ENCODE data around the gene SCGB3A1.

Gene SCGB3A1

DNA sequence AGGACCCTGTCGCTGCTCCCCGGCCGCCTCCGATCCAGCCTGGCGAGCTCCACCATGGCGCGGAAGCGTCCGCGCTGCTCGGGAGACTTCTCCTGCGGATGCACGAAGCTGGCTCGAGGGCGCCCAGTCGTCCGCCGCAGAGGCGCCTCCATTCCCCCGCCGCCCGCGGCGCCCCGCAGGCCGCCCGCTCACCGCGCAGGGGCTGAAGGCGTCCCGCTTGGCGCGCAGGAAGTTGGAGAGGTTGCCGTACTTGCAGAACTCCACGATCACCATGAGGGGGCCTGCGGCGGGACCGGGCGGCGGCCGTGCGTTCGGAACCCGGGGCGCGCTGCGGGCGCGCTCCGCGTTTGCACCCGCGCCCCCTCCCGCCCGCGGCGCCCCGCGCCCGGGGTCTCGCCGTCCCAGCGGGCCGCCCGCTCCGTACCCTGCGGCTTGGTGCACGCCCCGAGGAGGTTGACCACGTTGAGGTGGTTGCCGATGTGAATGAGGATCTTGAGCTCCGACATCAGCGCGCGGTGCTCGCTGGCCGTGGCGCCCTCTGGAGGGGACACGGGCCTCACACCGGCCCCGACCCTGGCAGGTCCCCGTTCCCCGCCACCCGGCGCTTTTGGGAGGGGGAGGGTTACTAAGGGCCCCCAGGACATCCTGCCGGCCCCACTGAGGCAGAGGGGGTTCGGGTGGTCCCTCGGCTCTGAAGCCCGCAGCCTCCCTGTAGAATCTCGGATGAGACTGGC, 27.7 kb upstream of the SCGB3A1 start:
- no peak overlapping the region for H3K27ac Mint-ChIP-seq
- H3K4me1 Mint-ChIP-seq (ENCODE audit: low read depth): no peaks in the 10 kb centered on the region
- peak overlapping the region; percentile 7 for H3K4me3 Mint-ChIP-seq
- no peaks in the 10 kb centered on the region for H3K36me3 Mint-ChIP-seq (ENCODE audit: low read depth)
- peaks cover 3% of the 10 kb centered on the region for H3K27me3 Mint-ChIP-seq (ENCODE audit: low read depth)
- no peaks in the 10 kb centered on the region for H3K9me3 Mint-ChIP-seq

DNA sequence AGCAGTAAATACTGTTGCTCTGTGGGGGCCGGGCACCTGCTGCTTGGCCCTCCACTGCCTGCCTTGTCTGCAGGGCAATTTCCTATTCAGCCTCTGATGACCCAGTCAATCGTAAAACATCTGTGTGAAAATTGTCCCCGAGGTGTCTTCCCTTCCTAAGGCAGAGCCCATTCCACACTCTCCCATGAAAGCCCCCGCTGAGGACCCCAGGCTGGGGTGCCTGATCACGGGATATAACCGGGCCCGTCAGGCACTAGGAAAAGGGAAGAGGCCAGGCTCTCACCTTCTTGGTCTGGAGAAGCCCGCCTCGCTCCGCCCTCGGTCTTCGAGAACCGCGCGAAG, 27.2 kb upstream of the SCGB3A1 start:
- H3K4me3 Mint-ChIP-seq: peak overlapping the region; percentile 7
- no peaks in the 10 kb centered on the region for H3K9me3 Mint-ChIP-seq
- H3K4me1 Mint-ChIP-seq (ENCODE audit: low read depth): no peaks in the 10 kb centered on the region
- H3K36me3 Mint-ChIP-seq (ENCODE audit: low read depth): no peaks in the 10 kb centered on the region
- H3K27me3 Mint-ChIP-seq (ENCODE audit: low read depth): peaks cover 3% of the 10 kb centered on the region
- peak overlapping the region; percentile 36 for H3K27ac Mint-ChIP-seq

DNA sequence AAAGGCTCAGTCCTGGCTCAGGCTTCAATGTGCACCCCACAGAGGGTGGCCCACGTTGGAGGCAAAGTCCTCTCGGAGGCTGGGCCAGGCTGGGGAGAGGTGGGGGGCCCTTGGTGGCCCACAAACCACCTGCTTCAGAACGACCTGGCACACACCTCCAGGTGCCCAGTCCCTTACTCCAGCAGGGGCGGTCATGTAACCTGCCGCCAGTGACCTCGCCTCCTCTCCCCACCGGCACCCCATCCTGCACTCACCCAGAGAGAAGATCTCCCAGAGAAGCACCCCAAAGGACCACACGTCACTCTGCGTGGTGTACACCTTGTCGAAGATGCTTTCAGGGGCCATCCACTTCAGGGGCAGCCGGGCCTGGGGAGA, 22.5 kb upstream of the SCGB3A1 start:
- H3K9me3 Mint-ChIP-seq: no peaks in the 10 kb centered on the region
- H3K27ac Mint-ChIP-seq: no peak overlapping the region
- H3K4me3 Mint-ChIP-seq: no peak overlapping the region
- H3K27me3 Mint-ChIP-seq (ENCODE audit: low read depth): peaks cover 3% of the 10 kb centered on the region
- no peaks in the 10 kb centered on the region for H3K36me3 Mint-ChIP-seq (ENCODE audit: low read depth)
- no peaks in the 10 kb centered on the region for H3K4me1 Mint-ChIP-seq (ENCODE audit: low read depth)

DNA sequence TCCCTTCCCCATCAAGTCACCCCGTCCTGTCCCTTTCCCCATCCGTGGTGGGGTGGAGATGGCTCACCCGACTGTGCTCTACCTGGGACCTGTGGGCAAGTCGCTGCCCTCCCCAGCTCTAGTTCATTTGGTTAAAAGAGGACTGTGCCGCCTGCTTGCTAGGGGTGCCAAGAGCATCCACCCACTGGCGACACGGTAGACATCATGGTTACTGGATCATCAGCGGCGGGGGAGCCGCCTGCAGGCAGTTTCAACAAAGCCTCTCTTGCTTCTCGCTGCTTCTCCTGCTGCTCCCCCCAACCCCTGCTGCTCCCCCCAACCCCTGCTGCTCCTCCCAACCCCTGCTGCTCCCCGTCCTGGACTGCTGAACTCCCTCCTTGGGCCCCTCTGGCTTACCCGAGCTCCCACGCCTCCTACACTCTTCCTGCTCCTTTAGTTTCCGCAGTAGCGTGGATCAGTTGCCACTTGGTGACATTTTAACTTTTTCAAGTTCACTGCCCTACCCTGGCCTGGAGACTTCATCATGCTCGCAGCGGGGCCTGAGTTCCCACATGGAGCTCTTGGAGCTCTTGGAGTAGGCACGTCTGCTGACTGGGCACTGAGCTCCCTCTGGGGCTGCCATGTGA, 22.0 kb upstream of the SCGB3A1 start:
- H3K27ac Mint-ChIP-seq: peak overlapping the region; percentile 49
- H3K4me1 Mint-ChIP-seq (ENCODE audit: low read depth): no peaks in the 10 kb centered on the region
- H3K27me3 Mint-ChIP-seq (ENCODE audit: low read depth): peaks cover under 1% of the 10 kb centered on the region
- no peaks in the 10 kb centered on the region for H3K9me3 Mint-ChIP-seq
- no peaks in the 10 kb centered on the region for H3K36me3 Mint-ChIP-seq (ENCODE audit: low read depth)
- no peak overlapping the region for H3K4me3 Mint-ChIP-seq

DNA sequence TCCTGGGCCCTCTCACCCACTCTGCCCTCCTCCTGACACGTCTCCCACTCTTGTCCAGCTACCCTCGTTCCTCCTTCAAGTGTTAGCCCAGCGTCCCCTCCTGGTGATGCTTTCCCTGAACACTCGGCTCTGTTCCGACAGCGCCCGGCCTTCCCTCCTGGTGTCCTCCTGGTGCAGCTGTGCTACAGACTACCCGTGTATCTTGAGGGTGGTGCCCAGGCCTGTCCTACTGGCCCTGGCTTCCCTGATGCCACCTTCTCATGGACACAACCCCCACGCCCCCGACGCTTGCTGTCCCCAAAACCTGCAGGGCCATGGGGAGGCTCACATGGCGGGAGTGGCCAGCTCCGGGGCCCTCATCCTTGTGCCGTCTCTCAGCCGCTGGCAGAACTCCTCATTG, 21.4 kb upstream of the SCGB3A1 start:
- Mint-ChIP-seq H3K4me1 (ENCODE audit: low read depth) (peaks cover 1% of the 10 kb centered on the region), H3K27me3 (ENCODE audit: low read depth) (no peaks in the 10 kb centered on the region), H3K4me3 (no peak overlapping the region), H3K27ac (no peak overlapping the region), H3K9me3 (no peaks in the 10 kb centered on the region), H3K36me3 (ENCODE audit: low read depth) (no peaks in the 10 kb centered on the region)

DNA sequence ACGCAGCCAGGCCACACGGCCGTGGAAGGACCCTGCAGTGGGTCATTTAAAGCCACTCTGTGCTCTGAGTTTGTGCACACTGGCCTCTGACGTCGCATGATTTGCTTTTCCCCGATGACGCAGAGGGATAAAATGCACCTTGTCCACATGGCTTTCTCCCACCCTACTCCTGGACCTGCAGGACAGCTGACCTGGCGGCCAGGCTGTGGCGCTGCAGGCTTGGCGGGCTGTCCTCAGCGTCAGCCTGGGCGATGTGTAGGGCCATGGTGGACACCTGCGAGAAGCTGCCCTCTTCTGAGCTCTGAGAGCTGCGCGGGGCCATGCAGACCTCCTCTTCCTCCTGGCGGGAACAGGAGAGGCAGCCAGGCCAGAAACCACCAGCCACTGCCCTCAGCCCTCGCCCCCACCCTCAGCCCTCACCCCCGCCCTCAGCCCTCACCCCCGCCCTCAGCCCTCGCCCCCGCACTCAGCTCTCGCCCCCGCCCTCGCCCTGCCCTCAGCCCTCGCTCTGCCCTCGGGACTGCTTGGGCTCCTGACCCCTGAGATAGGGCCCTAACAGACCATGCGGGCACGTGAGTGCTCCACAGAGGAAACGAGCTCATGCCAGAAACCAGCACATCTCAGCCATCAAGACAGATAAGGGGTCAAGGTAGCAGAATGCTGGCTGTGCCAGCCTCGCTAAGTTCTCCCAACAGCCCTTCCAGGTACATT, 20.0 kb upstream of the SCGB3A1 start:
- Mint-ChIP-seq H3K4me1 (ENCODE audit: low read depth) (peaks cover 1% of the 10 kb centered on the region), H3K27ac (no peak overlapping the region), H3K9me3 (no peaks in the 10 kb centered on the region), H3K4me3 (no peak overlapping the region), H3K36me3 (ENCODE audit: low read depth) (no peaks in the 10 kb centered on the region), H3K27me3 (ENCODE audit: low read depth) (no peaks in the 10 kb centered on the region)

DNA sequence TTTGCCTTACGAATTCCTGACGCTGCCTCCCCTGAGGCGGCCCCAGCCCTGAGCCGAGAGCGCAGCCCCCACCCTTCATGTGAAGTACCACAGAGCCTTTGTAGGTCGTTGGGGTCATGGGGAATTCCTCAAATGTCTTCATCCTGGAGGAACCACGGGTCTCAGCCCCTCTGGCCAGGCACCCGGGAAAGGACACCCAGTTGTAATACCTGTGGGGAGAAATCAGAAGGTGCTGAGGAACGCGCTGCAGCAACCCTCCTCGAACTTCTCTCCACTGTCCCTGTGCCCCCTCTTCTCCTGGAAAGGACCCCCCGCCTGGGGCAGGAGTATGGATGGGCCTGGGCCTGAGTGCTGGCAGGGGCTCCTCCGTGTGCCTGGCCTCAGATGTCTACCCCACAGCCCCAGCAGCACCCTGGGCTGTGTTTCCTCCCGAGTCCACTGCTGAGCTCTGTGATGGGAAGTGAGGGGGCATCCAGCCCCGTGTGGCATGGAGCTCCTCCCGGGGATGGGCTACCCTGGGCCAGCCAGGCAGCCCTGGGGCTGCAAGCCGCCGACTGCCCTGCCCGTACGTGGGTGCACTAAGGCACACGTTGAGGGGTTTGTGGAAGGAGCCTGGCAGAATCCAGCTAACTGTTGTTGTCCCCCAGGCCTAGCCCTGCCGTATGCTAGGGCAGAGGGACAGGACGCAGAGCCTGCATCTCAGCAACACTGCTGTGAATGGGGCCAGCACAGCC, 18.7 kb upstream of the SCGB3A1 start:
- H3K36me3 Mint-ChIP-seq (ENCODE audit: low read depth): no peaks in the 10 kb centered on the region
- H3K4me3 Mint-ChIP-seq: no peak overlapping the region
- H3K4me1 Mint-ChIP-seq (ENCODE audit: low read depth): peaks cover 1% of the 10 kb centered on the region
- H3K27ac Mint-ChIP-seq: no peak overlapping the region
- no peaks in the 10 kb centered on the region for H3K27me3 Mint-ChIP-seq (ENCODE audit: low read depth)
- H3K9me3 Mint-ChIP-seq: no peaks in the 10 kb centered on the region

DNA sequence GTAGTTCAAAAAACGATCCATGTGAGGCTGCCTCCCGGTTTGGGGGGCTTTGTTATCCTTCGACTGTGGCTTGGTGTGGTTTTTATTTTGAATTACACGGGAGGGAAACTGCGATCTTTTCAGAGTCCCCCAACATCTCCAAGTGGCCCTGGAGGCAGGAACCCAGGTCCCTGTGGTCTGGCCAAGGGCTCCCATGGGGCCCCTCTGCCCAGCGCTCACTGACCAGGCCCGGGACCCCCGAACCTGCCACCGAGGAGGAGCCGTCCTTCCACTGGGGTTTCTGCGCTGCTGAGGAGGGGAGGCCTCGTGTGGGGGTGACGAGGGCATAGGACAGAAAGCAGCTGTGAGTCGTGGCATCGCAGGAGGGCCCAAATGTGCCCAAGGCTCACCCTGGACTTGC, 18.1 kb upstream of the SCGB3A1 start:
- Mint-ChIP-seq H3K9me3 (no peaks in the 10 kb centered on the region), H3K36me3 (ENCODE audit: low read depth) (no peaks in the 10 kb centered on the region)

DNA sequence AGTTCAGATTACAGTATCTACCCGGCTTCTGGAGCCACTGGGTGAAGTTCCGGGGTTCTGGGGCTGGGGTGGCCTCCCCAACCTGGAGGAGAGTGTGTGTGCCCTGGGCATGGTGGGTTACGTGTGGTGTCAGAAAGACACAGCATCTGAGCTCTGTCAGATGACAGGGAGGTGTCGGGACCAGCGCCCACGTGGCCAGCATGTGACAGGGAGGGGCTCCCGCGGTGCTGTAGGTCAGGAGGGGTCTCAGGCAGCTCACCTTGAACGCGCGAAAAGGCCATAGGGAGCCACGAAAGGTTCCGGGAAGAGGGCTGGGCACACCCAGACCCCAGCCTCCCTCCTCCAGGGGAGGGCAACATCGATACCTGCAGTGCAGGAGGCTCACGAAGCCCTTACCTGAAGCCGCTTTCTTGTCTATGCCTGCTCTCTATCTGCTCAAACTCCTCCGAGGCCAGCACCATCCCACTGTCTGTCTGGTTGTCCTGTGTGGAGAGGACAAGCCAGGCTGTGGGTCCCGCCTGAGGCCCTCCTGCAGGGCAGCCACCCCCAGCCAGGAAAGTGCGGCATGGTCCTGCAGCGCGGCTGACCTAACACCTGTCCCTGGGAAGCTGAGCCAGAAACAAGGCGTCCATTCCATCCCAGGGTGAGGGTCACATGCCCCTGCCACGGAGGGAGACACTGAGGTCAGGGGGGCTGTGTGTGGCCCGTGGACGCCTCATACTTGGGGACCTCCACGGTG, 17.4 kb upstream of the SCGB3A1 start:
- Mint-ChIP-seq H3K36me3 (ENCODE audit: low read depth) (no peaks in the 10 kb centered on the region), H3K27ac (no peak overlapping the region), H3K27me3 (ENCODE audit: low read depth) (no peaks in the 10 kb centered on the region), H3K9me3 (no peaks in the 10 kb centered on the region), H3K4me3 (no peak overlapping the region), H3K4me1 (ENCODE audit: low read depth) (peaks cover 1% of the 10 kb centered on the region)

More for the DNA sequence above, 18.1 kb upstream of the SCGB3A1 start:
- Mint-ChIP-seq H3K27ac (no peak overlapping the region), H3K4me1 (ENCODE audit: low read depth) (peaks cover 1% of the 10 kb centered on the region), H3K4me3 (no peak overlapping the region), H3K27me3 (ENCODE audit: low read depth) (no peaks in the 10 kb centered on the region)

DNA sequence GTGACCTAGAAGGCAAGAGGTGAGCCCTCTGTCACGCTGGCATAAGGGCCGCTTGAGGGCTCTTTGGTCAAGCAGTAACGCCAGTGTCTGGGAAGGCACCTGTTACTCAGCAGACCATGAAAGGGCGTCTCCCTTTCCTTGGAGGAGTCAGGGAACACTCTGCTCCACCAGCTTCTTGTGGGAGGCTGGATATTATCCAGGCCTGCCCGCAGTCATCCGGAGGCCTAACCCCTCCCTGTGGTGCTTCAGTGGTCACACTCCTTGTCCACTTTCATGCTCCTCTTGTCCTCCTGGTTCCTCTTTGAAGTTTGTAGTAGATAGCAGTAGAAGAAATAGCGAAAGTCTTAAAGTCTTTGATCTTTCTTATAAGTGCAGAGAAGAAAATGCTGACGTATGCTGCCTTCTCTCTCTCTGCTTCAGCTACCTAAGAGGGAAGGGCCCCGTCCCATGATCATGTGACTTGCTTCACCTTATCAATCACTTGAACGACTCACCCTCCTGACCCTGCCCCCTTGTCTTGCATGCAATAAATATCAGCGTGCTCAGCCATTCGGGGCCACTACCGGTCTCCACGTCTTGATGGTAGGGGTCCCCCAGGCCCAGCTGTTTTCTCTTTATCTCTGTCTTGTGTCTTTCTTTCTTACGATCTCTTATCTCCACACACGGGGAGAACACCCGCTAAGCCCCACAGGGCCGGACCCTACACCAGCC, 16.7 kb upstream of the SCGB3A1 start:
- Mint-ChIP-seq H3K9me3 (no peaks in the 10 kb centered on the region), H3K4me3 (no peak overlapping the region), H3K27me3 (ENCODE audit: low read depth) (no peaks in the 10 kb centered on the region), H3K36me3 (ENCODE audit: low read depth) (no peaks in the 10 kb centered on the region), H3K4me1 (ENCODE audit: low read depth) (peaks cover 1% of the 10 kb centered on the region), H3K27ac (no peak overlapping the region)

DNA sequence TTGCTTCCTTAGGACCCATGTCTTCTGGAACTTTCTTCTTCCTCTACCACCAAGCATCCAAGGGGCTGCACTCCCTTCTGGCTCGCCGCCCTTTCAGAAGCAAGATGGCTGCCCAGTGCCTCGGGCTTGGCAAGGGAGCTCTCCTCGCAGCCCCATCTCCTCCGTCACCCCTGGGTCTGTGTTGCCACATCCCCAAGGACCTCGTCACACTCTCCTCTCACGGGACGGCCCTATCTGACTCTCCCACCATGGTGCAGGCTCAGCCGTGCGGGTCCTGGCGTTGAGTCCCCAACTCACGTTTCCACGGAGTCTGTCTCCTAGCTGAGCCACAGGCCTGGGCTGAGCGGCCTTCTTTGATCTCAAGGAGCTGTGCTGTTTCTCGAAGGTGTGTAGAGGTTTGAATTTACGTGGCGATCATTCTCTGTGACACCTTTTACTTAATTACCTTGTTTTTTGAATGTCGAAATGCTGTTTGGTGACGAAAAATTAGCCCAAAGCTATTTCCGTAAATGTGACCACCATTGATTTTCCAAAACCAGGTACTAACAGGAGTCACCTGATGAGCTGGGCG, 15.0 kb upstream of the SCGB3A1 start:
- Mint-ChIP-seq H3K27ac (no peak overlapping the region), H3K36me3 (ENCODE audit: low read depth) (no peaks in the 10 kb centered on the region), H3K4me3 (no peak overlapping the region), H3K9me3 (no peaks in the 10 kb centered on the region), H3K4me1 (ENCODE audit: low read depth) (peaks cover 1% of the 10 kb centered on the region), H3K27me3 (ENCODE audit: low read depth) (no peaks in the 10 kb centered on the region)

DNA sequence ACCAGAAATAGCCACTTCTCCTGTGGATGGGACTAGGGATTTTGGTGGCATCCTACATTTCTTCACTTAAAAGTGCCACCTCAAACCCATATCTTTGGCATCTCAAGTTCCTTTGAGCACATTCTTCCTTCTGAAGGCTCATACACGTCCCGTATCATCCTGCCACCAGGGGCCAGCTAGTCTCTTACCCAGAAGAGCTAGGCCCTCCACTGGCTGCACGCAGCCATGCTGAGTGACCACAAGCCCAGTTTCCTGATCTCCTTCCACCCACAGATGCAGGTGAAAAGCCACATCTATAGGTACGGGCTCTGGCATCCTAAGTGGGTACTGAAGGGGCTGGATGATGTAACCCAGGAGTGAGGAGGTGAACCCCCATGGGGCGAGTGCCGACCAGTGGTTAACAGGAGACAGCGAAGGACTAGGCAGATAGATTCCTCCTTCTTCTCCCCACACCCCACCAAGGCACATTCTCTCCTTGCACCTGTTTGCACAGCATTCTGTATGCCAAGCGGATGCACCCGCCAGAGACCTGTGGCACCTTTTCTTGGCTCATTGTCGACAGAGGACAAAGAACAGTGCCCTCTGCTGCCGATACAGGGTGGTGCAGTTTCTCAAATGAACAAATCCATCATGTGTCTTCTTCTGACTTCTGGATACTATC, 14.4 kb upstream of the SCGB3A1 start:
- no peaks in the 10 kb centered on the region for H3K9me3 Mint-ChIP-seq
- H3K27me3 Mint-ChIP-seq (ENCODE audit: low read depth): no peaks in the 10 kb centered on the region
- H3K27ac Mint-ChIP-seq: no peak overlapping the region
- no peaks in the 10 kb centered on the region for H3K36me3 Mint-ChIP-seq (ENCODE audit: low read depth)
- H3K4me1 Mint-ChIP-seq (ENCODE audit: low read depth): peaks cover 1% of the 10 kb centered on the region
- no peak overlapping the region for H3K4me3 Mint-ChIP-seq

DNA sequence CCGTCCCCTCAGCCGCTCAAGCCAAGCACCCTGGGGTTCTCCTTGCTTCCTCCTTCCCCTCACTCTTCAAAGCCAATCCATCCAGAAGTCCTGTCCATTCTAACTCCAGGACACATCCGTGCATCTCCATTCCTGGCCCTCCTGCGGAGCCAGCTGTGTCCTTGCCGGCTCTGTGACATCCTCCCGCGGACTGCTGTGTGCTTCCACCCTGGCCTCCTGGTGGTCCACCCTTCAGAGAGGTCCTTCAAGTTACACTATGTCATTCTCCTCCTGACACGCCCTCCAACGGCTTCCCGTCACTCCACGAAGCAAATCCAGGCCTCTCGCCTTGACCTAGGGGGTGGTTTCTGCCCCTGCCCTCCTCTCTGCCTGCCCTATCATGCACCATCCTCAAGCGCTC, 13.0 kb upstream of the SCGB3A1 start:
- no peaks in the 10 kb centered on the region for H3K36me3 Mint-ChIP-seq (ENCODE audit: low read depth)
- no peak overlapping the region for H3K27ac Mint-ChIP-seq
- H3K4me1 Mint-ChIP-seq (ENCODE audit: low read depth): peaks cover 1% of the 10 kb centered on the region

More for the DNA sequence above, 13.0 kb upstream of the SCGB3A1 start:
- H3K9me3 Mint-ChIP-seq: no peaks in the 10 kb centered on the region
- no peaks in the 10 kb centered on the region for H3K27me3 Mint-ChIP-seq (ENCODE audit: low read depth)
- H3K4me3 Mint-ChIP-seq: no peak overlapping the region
